ENCODE data around the gene DAO. TPM values are rescaled to one million over a fixed set of nuclear protein-coding genes. Genes with fewer than 3 reads are reported as not detected.

DAO gene
- total and polyA plus RNA-seq, 2 of the 4 experiments (the other 2 are of a cell fraction) = not detected

- no peak overlapping the region for H3K9ac ChIP-seq (ENCODE audit: low read depth, low read length)
- TF ChIP-seq NFE2L2 (IDR thresholded peaks at IDR 0.05; ENCODE audit: low read depth, low read length) (no peak), CTCF (conservative IDR thresholded peaks at IDR 0.05; ENCODE audit: low read depth, low read length) (no peak), CEBPB (IDR thresholded peaks at IDR 0.05; ENCODE audit: low read depth, low read length) (no peak), RFX5 (IDR thresholded peaks at IDR 0.05; ENCODE audit: low read depth, low read length) (no peak), MAZ (IDR thresholded peaks at IDR 0.05; ENCODE audit: borderline replicate concordance, low read depth, low read length) (no peak), BHLHE40 (IDR thresholded peaks at IDR 0.05; ENCODE audit: low read depth, low read length) (no peak), CHD1 (IDR thresholded peaks at IDR 0.05; ENCODE audit: low read depth, low read length) (no peak), RAD21 (IDR thresholded peaks at IDR 0.05; ENCODE audit: low read length) (no peak), FOS (IDR thresholded peaks at IDR 0.05; ENCODE audit: low read depth, low read length) (no peak), USF2 (IDR thresholded peaks at IDR 0.05; ENCODE audit: low read depth, low read length) (no peak), SMC3 (IDR thresholded peaks at IDR 0.05; ENCODE audit: low read depth, low read length) (no peak), MAFK (IDR thresholded peaks at IDR 0.05; ENCODE audit: low read depth, low read length) (no peak), POLR2A (IDR thresholded peaks at IDR 0.05; ENCODE audit: low read depth, low read length) (no peak)
- intact Hi-C loops (cut with micrococcal nuclease) = no loop called here
- no peak overlapping the region for H3K4me3 ChIP-seq (ENCODE audit: insufficient read depth, low read depth, low read length)
- H3K36me3 ChIP-seq (ENCODE audit: control insufficient read depth, insufficient read depth, low read length) = no peaks in the 10 kb centered on the region
- no peak overlapping the region for H2BK20ac ChIP-seq (ENCODE audit: low read depth, low read length)
- H4K5ac ChIP-seq (ENCODE audit: low read depth, low read length) = no peak overlapping the region
- dilution Hi-C loops (cut with HindIII; ENCODE audit: low sequenced_read_pairs, unreplicated experiment) = no loop called here
- ChIA-PET POLR2A (ENCODE audit: unreplicated experiment) (no interaction called here), CTCF (no interaction called here)
- H3K9me1 ChIP-seq (ENCODE audit: insufficient read depth, low read length) = peaks cover 1% of the 10 kb centered on the region; the same call in 1 of the 2 replicates
- no CpG with 5 or more reads among the region's 6 CpGs for WGBS, 2 experiments (ENCODE audit: extremely low coverage in 2 of 2, insufficient read length in 1 of 2)
- no peak overlapping the region for H2BK5ac ChIP-seq (ENCODE audit: low read depth, low read length, poor library complexity, severe bottlenecking)
- no peak overlapping the region for H3K14ac ChIP-seq (replicated peaks; ENCODE audit: low read depth, low read length)
- ATAC-seq (ENCODE audit: low read depth) (no peak), DNase-seq (no peak)
- no peak overlapping the region for H3K18ac ChIP-seq (ENCODE audit: low read depth, low read length)
- H2AK5ac ChIP-seq (ENCODE audit: low read depth, low read length) = no peak overlapping the region
- H3K4ac ChIP-seq (ENCODE audit: low read depth, low read length) = no peak overlapping the region
- H2BK15ac ChIP-seq (ENCODE audit: low read depth, low read length) = no peak overlapping the region
- H4K91ac ChIP-seq (ENCODE audit: insufficient read depth, low read depth, low read length) = no peak overlapping the region
- H3K4me1 ChIP-seq (ENCODE audit: control insufficient read depth, insufficient read depth, low read length) = peaks cover 7% of the 10 kb centered on the region
- peaks cover 6 to 7% of the 10 kb centered on the region in 2 experiments; a peak in 3 of 4 replicates for H3K79me1 ChIP-seq (ENCODE audit: low read depth in 1 of 2, low read length in 2 of 2)
- peaks cover 4% of the 10 kb centered on the region; the same call in 1 of the 2 replicates for H3K9me3 ChIP-seq (ENCODE audit: control insufficient read depth, insufficient read depth, low read length)
- peaks cover under 1% of the 10 kb centered on the region; the same call in 1 of the 2 replicates for H4K20me1 ChIP-seq (ENCODE audit: insufficient read depth, low read length)
- no peaks in the 10 kb centered on the region for H3K27me3 ChIP-seq (ENCODE audit: control insufficient read depth, insufficient read depth, low read length)
- H2AK9ac ChIP-seq (replicated peaks; ENCODE audit: low read depth, low read length, poor library complexity) = peak overlapping the region; percentile 68
- no peak overlapping the region for H3K27ac ChIP-seq (ENCODE audit: insufficient read depth, low read length)
- no peak overlapping the region for H3K4me2 ChIP-seq (ENCODE audit: low read depth, low read length)
- BruUV-seq (replicated peaks) = no TSS peak
- no peak overlapping the region for H3K56ac ChIP-seq (ENCODE audit: extremely low read depth, insufficient read depth, low read length)
- H3K23ac ChIP-seq (ENCODE audit: low read depth, low read length) = no peak overlapping the region
- no peak overlapping the region for H2BK120ac ChIP-seq (ENCODE audit: low read depth, low read length)
- in situ Hi-C loops (cut with MboI; ENCODE audit: low sequenced_read_pairs) = no loop called here
- H2AFZ ChIP-seq (replicated peaks; ENCODE audit: low read length, poor library complexity) = no peak overlapping the region
- H4K8ac ChIP-seq (ENCODE audit: low read depth in 2 of 2, low read length in 2 of 2) = no peak overlapping the region
These were observed 17.9 kb upstream of the DAO start for GRCh38 chr12:108861878-108862587.

All from IMR-90 (cell line).